HG03558 (cell line): Measurements from ENCODE around the gene WDR83.
"Not testable (repeated sequence)": the region's sequence is repeated elsewhere in the genome, so short reads cannot be mapped to it uniquely, and the experiment has no call there.

Experiments used
- ATAC-seq: cut with Tn5 transposase; IDR thresholded peaks from one replicate; pipeline ENCODE4 v1.9.1; 2021; ENCODE audit warnings: moderate number of reproducible peaks; ENCODE audit not compliant: unreplicated experiment; ENCODE audit errors: extremely low read depth

WDR83 gene

DNA sequence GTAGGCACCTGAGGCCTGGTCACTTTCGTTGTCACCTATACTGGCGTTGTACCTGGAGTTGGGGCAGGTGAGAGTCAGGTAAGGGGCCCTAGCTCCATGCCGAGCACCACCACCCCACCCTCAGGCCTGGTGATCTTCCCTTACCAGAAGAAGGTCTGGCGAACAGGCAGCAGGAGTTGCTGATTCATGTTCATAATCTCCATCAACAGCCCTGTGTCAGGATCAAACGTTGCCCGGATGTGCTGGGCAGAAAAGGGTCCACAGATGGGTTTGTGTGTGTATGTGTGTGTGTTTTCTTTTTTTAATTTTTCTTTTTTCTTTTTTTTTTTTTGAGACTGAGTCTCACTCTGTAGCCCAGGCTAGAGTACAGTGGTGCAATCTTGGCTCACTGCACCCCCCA, 14.4 kb upstream of the WDR83 start:
- ATAC-seq: no peak

DNA sequence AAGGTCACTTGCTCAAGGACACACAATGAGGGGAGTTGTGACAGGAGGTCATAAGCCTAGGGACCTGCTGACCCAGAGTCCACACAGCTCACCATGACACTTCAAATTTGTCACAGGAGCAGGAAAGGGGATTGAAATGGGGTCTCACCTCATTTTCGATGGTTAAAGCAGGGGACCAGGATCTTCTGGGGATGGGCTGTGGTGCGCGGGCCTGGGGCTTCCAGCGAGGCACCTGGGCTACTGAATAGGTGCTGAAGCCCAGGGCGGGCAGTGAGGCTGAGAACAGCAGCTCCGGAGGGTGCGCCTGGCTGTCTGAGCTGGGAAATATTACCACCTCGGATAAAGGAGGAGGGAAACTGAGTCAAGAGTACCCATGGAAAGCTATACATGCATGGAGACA, 11.1 kb upstream of the WDR83 start:
- no peak for ATAC-seq

DNA sequence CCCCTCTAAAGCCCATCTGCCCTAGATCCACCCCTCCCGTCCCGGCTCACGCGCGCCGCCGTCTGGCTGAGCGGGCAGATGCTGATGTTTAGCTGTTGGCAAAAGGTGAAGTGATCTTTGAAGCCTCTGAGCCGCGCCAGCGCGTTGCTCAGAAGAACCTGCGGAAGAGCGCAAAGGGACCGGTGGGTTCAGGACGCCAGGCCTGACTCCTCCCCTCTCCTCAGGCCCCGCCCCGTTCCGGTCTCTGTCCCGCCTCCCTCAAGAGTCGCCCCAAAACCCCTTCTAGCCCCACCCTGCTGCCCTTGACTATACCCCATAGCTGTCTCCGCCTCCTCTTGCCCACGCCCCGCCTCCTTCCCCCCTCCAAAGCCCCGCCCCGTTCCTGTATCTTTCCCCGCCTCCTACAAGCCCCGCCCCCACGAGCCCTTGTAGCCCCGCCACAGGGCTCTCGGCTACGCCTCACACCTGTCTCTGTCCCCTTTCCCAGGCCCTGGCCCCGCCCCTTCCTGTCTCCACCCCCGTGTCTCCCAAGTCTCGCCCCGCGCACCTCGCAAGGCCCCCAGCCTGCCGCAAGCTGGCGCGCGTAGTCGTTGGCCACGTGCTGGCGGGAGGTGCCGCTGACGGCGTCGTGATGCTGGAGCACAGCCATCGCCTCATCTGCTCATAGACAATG, 9.6 kb upstream of the WDR83 start:
- no peak for ATAC-seq

DNA sequence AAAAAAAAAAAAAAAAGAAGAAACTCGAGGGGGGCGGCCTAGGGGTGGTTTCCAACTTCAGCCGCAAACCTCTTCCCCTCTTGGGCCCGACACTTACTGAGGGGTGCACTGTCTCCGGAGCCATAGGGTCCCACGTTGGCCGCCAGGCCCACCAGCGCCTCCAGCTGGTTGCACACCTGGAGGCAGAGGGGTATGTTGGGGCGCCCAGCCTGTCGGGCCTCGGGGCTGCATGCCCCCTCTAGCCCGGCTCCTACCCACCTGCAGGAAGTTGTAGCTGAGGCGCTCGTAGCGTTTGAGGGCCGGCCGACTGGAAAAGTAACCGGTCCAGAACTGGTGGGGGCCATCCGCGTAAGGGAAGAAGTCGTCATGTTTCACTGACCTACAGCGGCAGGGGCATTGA, 8.6 kb upstream of the WDR83 start:
- ATAC-seq: no peak

DNA sequence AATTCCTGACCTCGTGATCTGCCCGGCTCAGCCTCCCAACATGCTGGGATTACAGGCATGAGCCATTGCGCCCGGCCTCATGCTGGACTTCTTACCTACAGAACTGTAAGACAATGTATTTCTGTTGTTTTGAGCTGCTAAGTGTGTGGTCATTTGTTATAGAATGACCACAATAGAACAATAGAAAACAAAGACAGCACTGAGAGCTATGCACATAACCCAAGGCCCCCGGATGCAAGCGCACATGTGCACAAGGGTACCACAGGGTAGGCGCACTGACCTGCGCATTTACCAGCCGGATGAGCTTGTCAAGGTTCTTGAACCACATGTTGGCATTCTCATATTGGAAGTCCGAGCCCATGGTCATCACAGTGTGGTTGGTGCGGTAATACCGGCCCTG, 5.6 kb upstream of the WDR83 start:
- no peak for ATAC-seq

DNA sequence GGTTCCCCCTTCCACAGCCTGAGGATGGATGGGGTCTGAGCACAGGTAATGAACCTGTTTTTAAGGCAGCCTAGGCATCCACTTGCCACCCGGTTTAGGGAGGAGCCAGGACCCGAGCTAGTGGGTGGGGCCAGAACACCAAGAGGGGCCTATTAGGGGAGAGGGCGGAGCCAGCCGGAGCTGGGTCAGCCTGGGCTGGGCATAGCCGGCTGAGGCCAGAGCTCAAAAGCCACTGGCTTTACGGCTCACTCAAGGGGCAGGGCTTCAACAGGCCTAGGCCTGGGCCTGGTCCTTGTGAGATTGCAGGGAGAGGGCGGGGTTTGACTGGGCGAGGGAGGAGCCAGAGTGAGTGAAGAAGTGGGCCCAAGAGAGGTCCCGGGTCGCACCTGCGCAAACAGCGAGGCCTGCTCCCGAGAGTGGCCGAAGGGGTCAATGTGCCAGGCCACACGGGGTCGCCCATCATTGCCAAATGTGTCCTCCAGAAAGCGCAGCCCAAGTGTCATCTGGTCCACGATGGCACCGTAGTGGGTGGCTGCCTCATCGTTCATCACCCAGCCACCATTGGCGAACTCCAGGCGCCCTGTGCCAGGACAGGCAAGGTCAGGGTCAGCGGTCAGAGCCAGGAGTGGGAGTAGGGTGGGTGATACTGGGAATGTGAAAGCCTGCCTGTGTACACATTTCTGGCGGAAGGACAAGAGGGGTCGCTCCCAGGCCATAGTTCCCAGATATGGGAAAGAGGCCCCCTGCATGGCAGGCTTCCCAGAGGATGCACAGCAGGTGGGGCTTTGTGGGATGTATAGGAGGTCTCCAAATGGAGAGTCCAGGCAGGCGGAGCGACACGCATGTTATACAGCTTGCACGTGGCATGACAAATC, 2.0 kb upstream of the WDR83 start:
- ATAC-seq: no peak

DNA sequence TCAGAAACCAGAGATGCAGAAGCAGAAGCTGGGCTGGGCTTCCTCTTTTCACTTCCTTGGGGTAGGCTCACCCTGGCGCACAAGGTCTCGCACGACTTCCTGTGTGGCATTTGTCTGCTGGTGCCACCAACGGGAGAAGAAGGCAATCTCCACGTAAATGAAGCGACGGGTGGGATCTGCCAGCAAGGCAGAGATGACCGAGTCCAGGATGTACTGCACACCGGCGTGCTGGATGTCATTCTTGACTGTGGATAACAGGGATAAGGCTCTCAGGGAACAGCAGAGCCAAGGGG, 1.4 kb upstream of the WDR83 start:
- no peak for ATAC-seq

DNA sequence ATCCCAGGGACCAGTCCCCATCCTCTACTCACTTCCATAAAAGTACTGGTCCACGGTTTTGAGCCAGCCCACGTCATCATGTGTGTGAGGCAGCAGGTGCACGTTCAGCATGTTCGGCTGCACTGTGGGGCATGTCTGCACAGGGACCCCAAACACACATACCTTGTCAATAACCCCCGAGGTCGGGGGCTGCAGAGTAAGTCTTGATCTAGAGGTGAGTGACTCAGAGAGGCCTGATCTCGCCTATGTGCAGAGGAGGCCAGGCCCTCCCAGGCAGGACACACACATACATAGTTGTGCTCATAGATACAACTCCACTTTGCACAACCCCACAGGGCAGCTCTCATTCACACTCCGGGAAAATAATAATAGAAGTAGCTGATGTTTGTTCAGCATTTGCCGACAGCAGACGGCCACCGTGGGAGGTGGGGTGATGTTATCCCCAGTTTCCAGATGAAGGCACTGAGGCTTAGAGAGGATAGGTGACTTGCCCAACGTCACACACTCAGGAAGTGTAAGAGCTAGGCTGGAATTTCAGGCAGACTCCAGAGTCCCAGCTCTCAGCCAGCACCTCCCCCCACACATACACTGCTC, 839 bp upstream of the WDR83 start:
- ATAC-seq: no peak

DNA sequence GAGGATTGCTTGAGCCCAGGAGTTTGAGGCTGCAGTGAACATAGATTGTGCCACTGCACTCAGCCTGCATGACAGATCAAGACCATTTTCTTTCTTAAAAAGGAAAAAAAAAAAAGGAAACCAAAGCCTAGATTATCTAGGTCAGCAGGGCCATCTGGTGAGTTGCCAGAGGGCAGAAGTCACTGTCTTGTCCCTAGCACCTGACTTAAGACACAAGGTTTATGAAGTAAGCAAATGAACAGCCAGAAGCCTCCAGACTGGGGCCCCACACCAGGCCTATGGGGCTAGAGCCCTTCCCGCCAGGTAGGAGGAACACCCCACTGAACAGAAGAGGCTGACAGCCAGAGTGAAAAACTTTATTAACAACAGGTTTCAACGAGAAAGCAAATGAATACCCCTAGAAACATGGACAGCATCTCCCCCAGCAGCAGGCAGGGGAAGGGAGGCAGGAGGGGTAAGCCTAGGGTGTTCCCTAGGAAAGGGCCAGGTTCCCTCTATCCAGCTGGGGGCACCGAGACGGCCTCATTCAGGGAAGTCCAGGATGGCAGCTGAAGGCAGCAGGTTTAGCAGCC, 1.2 kb downstream of the WDR83 start:
- no peak for ATAC-seq

DNA sequence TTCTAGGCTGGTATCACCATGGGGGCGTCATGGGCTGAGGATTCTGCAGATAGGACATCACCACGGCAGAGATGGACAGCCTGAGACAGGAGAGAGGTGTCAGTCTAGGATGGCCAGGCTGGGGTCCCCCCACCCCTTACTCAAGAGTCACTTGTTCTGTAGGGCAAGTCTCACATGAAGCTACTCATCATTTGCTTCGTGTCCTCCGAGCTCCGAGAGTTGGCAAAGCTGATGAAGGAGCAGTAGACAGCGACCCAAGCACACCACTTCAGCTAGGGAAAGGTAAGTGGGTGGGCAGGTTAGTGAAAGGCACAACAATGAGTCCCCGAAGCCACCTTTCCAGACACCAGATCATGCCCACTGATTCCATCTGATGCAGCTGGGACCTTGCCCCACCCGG, 1.7 kb downstream of the WDR83 start:
- ATAC-seq: no peak

DNA sequence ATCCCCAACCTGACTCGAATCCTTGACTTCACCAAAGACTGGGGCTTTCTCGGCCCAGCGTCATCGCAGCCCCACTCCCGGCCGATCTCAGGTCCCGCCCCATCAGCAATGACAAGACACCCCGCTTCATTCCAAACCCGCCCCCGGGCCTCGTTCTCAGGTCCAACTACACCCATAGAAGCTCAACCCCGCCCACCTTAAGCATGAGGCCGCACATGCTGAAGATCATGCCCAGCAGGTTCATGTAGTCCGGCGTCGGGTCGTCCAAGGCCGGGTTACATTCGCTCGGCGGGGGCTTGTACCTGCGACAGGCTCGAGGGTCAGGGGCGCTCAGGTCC, 2.3 kb downstream of the WDR83 start:
- no peak for ATAC-seq

DNA sequence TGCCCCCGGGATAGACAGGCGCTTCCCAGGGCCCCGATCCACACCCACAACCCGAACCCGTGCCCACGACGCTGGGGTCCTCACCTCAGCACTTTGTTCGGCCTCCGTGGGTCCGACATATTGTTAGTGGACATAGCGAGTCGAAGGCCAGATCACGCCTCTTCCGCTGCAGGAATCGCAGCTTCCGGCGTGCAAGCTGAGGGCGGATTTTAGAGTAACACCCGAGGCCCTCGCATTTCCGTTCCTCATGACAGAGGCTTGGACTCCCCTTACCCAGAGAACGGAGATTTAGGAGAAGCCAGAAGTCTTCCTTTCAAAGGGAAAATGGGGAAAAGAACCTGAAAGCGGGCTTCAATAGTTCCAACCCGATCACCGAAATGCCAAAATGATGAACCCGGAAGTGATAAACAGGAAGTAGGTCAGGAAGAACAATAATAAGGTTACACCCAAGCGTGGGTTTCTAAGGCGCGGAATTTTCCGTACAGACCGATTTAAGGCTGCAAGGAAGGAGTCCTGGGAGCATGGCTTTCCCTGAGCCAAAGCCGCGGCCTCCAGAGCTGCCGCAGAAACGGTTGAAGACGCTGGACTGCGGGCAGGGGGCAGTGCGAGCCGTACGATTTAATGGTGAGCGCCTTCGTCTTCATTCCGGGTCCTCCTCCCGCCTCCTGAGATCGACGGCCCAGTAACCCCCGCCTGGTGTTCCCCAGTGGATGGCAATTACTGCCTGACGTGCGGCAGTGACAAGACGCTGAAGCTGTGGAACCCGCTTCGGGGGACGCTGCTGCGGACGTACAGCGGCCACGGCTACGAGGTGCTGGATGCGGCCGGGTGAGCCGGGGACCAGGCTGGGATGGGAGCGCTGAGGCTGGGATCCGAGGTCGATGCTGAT, 2.9 kb downstream of the WDR83 start:
- ATAC-seq: no peak

DNA sequence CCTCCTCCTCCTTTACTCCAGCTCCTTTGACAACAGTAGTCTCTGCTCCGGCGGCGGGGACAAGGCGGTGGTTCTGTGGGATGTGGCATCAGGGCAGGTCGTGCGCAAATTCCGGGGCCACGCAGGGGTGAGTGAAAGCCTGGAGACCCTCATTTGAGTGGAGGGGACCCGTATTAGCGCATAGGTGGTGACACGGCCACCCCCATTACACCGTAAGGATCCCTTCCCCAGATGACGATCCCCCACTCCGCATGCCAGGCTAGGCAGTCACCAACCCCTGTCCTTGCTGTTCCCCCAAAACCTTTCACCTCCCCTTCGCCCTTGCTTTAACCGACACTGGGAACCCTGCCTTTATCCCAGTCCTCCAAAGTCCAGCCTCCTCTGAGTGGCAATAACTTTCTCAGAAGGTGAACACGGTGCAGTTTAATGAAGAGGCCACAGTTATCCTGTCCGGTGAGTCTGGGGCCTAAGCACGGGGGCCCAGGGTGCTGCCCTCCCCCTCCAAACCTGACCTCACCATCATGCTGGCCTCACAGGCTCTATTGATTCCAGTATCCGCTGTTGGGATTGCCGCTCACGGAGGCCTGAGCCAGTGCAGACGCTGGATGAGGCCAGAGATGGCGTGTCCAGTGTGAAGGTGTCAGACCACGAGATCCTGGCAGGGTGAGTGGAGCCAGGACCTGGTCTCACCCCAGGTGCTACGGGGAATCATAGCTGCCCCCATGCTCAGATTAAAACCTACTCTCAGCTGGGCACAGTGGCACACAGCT, 3.7 kb downstream of the WDR83 start:
- ATAC-seq: no peak

DNA sequence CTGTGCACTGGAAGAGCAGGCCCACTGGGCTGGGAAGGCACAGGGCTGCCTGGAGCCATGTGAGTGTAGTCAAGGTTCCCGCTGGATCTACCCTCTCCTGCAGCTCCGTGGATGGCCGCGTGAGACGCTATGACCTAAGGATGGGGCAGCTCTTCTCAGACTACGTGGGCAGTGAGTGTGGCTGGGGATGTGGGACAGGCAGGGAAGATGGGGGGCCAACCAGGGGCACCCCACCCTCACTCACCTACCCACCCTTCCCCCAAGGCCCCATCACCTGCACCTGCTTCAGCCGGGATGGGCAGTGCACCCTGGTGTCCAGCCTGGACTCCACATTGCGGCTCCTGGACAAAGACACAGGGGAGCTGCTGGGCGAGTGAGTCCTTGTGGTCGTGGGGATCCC, 6.1 kb downstream of the WDR83 start:
- no peak for ATAC-seq

DNA sequence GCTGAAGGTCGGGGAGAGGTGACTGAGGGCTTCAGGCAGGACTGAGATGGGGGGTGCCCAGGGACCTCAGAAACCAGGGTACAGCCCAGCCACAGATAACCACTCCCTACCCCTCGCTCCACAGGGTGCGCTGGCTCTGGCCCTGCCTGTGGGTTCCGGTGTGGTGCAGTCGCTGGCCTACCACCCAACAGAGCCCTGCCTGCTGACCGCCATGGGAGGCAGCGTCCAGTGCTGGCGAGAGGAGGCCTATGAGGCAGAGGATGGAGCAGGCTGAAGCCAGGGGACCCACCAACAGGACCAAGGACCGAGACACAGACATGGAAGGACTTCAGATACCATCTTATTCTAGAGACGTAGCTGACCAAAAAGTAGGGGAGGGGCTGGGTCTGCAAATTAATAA, 8.8 kb downstream of the WDR83 start:
- no peak for ATAC-seq

DNA sequence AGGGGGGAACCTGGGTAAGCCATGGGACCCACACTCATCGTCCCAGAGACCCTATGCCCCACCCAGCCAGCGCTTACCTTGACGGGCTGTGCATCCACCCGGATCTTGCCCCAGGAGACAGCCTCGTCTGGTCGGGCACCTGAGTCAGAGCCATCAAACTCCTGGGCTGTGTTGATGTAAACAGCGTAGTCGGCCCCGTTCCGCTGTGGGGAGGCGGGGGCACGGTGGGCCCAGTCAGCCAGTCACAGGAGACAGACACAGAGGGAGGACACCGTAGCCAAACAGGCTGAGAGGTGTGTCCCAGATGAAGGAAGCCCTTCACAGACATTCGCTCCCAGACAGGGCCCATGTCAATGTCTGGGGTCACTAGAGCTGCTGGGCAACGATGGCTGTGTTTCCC, 9.3 kb downstream of the WDR83 start:
- no peak for ATAC-seq

DNA sequence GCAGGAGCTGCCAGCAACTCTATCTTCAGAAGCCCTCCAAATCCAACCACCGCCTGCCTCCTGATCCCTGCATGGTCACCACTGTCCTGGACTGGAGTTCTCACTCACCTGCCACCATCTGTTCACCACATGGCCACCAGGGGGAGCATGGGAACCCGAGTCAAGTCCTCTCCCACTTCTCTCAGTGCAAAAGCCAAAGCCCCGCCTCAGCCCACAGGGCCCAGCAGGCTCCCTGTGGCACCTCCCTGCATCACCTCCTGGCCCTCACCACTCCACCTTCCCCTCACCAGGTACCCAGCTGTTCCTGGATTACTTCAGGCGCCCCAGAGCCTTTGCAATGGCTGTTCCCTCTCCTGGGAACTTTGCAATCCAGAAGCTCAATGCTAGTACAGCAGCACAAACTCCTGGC, 9.8 kb downstream of the WDR83 start:
- no peak for ATAC-seq

DNA sequence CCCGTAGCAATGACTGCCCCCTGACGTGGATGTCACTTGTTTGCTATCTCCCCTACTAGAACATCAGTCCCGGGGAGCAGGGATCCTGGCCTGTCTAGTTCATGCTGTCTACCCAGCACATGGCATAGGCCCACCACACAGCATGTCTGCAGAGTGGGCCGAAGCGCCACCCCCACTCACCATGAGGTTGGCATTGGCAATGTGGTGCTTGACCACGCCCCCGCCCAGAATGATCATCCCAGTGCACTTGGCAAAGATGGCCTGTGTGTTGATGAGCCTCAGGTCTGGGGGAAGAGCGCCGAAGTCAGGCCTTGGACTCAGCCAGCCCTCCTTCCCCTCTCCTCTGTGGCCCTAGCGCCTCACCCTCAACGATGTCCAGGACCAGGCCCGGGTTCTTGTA, 10.3 kb downstream of the WDR83 start:
- no peak for ATAC-seq

DNA sequence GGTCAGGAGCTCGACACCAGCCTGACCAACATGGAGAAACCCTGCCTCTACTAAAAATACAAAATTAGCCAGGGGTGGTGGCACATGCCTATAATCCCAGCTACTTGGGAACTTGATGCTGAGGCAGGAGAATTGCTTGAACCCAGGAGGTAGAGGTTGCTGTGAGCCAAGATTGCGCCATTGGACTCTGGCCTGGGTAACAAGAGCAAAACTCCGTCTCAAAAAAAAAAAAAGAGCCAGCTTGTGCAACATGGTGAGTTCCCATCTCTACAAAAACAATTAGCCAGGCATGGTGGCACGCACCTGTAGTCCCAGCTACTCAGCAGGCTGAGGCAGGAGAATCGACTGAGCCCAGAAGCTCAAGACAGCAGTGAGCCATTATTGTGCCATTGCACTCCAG, 11.4 kb downstream of the WDR83 start:
- not testable (repeated sequence) for ATAC-seq

DNA sequence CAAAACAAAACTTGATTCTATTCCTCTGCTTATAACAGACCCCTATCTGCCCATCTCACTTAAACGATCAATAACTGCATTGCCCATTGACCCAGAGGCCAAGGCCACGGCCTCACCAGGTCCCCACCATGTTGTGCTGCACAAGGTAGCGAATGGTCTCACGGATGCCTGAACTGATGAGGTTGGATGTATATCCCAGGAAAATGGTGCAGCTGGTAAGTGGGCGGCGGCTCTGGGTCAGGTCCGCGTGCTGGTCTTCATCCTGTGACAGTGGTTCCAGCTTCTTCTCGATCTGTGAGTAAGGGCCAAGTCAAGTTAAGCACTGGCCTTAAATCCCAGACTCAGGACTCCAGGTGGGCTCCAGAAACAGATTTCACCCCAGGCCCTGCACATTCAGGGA, 13.4 kb downstream of the WDR83 start:
- ATAC-seq: no peak
